Measurements from ENCODE around the gene NKX2-4. TPM values are rescaled to one million over a fixed set of nuclear protein-coding genes. Genes with fewer than 3 reads are reported as not detected.

NKX2-4 gene
- total and polyA plus RNA-seq, 2 of the 13 experiments (the other 11 are each of a cell fraction or from before 2014, with no cell fraction given), result not detected

GRCh38 chr20:21395666-21396598 lies 1.4 kb downstream of the NKX2-4 start:
- WGBS (ENCODE audit: low lambda C conversion rate), result 83% methylated on average over 75 of the region's 103 CpGs
- H2AFZ ChIP-seq (ENCODE audit: low read length), result no peak overlapping the region

GRCh38 chr20:21395051-21395665 lies 2.2 kb downstream of the NKX2-4 start:
- Histone ChIP-seq H4K20me1 (ENCODE audit: insufficient read depth, low read length) (no peaks in the 10 kb centered on the region), H3K27me3 (ENCODE audit: control insufficient read depth in 1 of 2, insufficient read depth in 2 of 2, low read length in 2 of 2) (no peaks in the 10 kb centered on the region), H3K36me3 (replicated peaks in 1 of 2; ENCODE audit: control insufficient read depth in 1 of 2, insufficient read depth in 2 of 2, low read length in 2 of 2) (no peaks in the 10 kb centered on the region), H3K4me2 (ENCODE audit: low read depth, low read length) (peak overlapping the region; percentile 47), H3K9me3 (ENCODE audit: low read length) (no peaks in the 10 kb centered on the region), H3K4me3 (replicated peaks in 1 of 3; ENCODE audit: insufficient read depth in 1 of 3, low read depth in 2 of 3, low read length in 3 of 3) (no peak overlapping the region), H3K79me2 (ENCODE audit: insufficient read depth, low read length) (no peaks in the 10 kb centered on the region), H2AFZ (ENCODE audit: low read length) (no peak overlapping the region), H3K27ac (ENCODE audit: extremely low read length, insufficient read depth, low read length) (no peak overlapping the region), H3K9ac (ENCODE audit: insufficient read depth, low read depth, low read length) (no peak overlapping the region), H3K4me1 (ENCODE audit: insufficient read depth, low read length) (no peaks in the 10 kb centered on the region)
- TF ChIP-seq RARA (CRISPR knock-in tag; IDR thresholded peaks at IDR 0.05) (no peak), RELA (CRISPR knock-in tag; IDR thresholded peaks at IDR 0.05) (no peak), MXD1 (CRISPR knock-in tag; IDR thresholded peaks at IDR 0.05) (no peak), ZNF513 (CRISPR knock-in tag; conservative IDR thresholded peaks at IDR 0.05) (no peak), POLR2AphosphoS2 (IDR thresholded peaks at IDR 0.05; ENCODE audit: low read depth, low read length) (no peak), ZBTB25 (CRISPR knock-in tag; IDR thresholded peaks at IDR 0.05) (no peak)
- ChIA-PET CTCF (ENCODE audit: low intra/inter-chr PET ratio, low total read pairs) (no interaction called here), POLR2A (no interaction called here)
- FAIRE-seq (no peak), ATAC-seq (no peak), DNase-seq (ENCODE audit: low spot score) (no peak)
- intact Hi-C loops (cut with micrococcal nuclease; ENCODE audit: unreplicated experiment) (no loop called here), in situ Hi-C loops (cut with HindIII; ENCODE audit: extremely low pct_ligation_motif_present, low pct_unique_long_range_greater_than_20kb) (no loop called here)
- BruUV-seq (replicated peaks), result no TSS peak
- 43% methylated on average over 6 of the region's 6 CpGs for WGBS (ENCODE audit: low lambda C conversion rate)

More at GRCh38 chr20:21395666-21396598, 1.4 kb downstream of the NKX2-4 start:
- BruUV-seq (replicated peaks), result no TSS peak
- FAIRE-seq, result no peak
- ATAC-seq, result peak; percentile 16
- no peaks in the 10 kb centered on the region for H3K4me1 ChIP-seq (ENCODE audit: insufficient read depth, low read length)
- no peaks in the 10 kb centered on the region for H3K36me3 ChIP-seq (replicated peaks in 1 of 2; ENCODE audit: control insufficient read depth in 1 of 2, insufficient read depth in 2 of 2, low read length in 2 of 2)
- ChIA-PET POLR2A (no interaction called here), CTCF (ENCODE audit: low intra/inter-chr PET ratio, low total read pairs) (no interaction called here)
- no peak overlapping the region for H3K27ac ChIP-seq (ENCODE audit: extremely low read length, insufficient read depth, low read length)
- H3K4me3 ChIP-seq (replicated peaks in 1 of 3; ENCODE audit: insufficient read depth in 1 of 3, low read depth in 2 of 3, low read length in 3 of 3), result no peak overlapping the region
- no peaks in the 10 kb centered on the region for H4K20me1 ChIP-seq (ENCODE audit: insufficient read depth, low read length)
- H3K79me2 ChIP-seq (ENCODE audit: insufficient read depth, low read length), result no peaks in the 10 kb centered on the region
- H3K4me2 ChIP-seq (ENCODE audit: low read depth, low read length), result peak overlapping the region; percentile 47
- H3K9ac ChIP-seq (ENCODE audit: insufficient read depth, low read depth, low read length), result no peak overlapping the region
- H3K9me3 ChIP-seq (ENCODE audit: low read length), result no peaks in the 10 kb centered on the region
- no peak for TF ChIP-seq WIZ (CRISPR knock-in tag; IDR thresholded peaks at IDR 0.05)
- H3K27me3 ChIP-seq (ENCODE audit: control insufficient read depth in 1 of 2, insufficient read depth in 2 of 2, low read length in 2 of 2), result no peaks in the 10 kb centered on the region
- DNase-seq (ENCODE audit: low spot score), result no peak
- in situ Hi-C loops (cut with HindIII; ENCODE audit: extremely low pct_ligation_motif_present, low pct_unique_long_range_greater_than_20kb) (no loop called here), intact Hi-C loops (cut with micrococcal nuclease; ENCODE audit: unreplicated experiment) (no loop called here)

Measured in HepG2 (cell line).